SK-N-SH treated with all-trans-retinoic acid at 6 μM for 48 hours (cell line): Measurements from ENCODE around the gene YPEL3.

Experiments
- RARB ChIP-seq: fragments of 250-450 bp; sonication (Bioruptor Pico); IDR thresholded peaks from 2 replicates; pipeline ENCODE4 v1.8.0; 2021; ENCODE audit warnings: mild to moderate bottlenecking, moderate library complexity
- ZFP3 ChIP-seq: fragments of 250-450 bp; sonication (Bioruptor Pico); IDR thresholded peaks from 2 replicates; pipeline ENCODE4 v1.5.0; 2020; ENCODE audit warnings: mild to moderate bottlenecking, moderate library complexity
- ZFP30 ChIP-seq: fragments of 450-650 bp; formaldehyde crosslinking; IDR thresholded peaks from 2 replicates; pipeline ENCODE4 v1.5.0; 2022; ENCODE audit warnings: mild to moderate bottlenecking, moderate library complexity

- TF ChIP-seq ZFP3 (CRISPR knock-in tag) (no peak), ZFP30 (CRISPR knock-in tag) (no peak), RARB (CRISPR knock-in tag) (no peak)
Measured at GRCh38 chr16:30049871-30050270, 46.1 kb downstream of the YPEL3 start.
